ENCODE data around the gene M1AP. TPM values are rescaled to one million over a fixed set of nuclear protein-coding genes. Genes with fewer than 3 reads are reported as not detected.

The M1AP gene
- total and polyA plus RNA-seq, 9 donors, result 0.06 to 0.34 (median 0.15) TPM; not detected in 2

- peak overlapping the region; percentile 26 for H3K27ac ChIP-seq (ENCODE audit: low read length)
- H3K27me3 ChIP-seq (ENCODE audit: control insufficient read depth, insufficient read depth, low read length), result peaks cover 9% of the 10 kb centered on the region
- H3K4me1 ChIP-seq (ENCODE audit: control insufficient read depth, insufficient read depth, low read length), result peaks cover 35% of the 10 kb centered on the region
- peak; percentile 87 for DNase-seq
- peaks cover 2% of the 10 kb centered on the region for H3K36me3 ChIP-seq (ENCODE audit: control insufficient read depth, insufficient read depth, low read length)
- H3K4me3 ChIP-seq (ENCODE audit: low read length), result peak overlapping the region; percentile 64
- no peaks in the 10 kb centered on the region for H3K9me3 ChIP-seq (replicated peaks; ENCODE audit: control insufficient read depth, low read depth, low read length)
- WGBS (ENCODE audit: insufficient coverage), result 4% methylated on average over 85 of the region's 85 CpGs
Measured at GRCh38 chr2:74548900-74549826, 99.0 kb downstream of the M1AP start.

- WGBS (ENCODE audit: insufficient coverage), result 4% methylated on average over 25 of the region's 26 CpGs
- Histone ChIP-seq H3K4me1 (ENCODE audit: control insufficient read depth, insufficient read depth, low read length) (peaks cover 31% of the 10 kb centered on the region), H3K27me3 (ENCODE audit: control insufficient read depth, insufficient read depth, low read length) (peaks cover 9% of the 10 kb centered on the region), H3K9me3 (replicated peaks; ENCODE audit: control insufficient read depth, low read depth, low read length) (no peaks in the 10 kb centered on the region), H3K4me3 (ENCODE audit: low read length) (peak overlapping the region; percentile 64), H3K36me3 (ENCODE audit: control insufficient read depth, insufficient read depth, low read length) (peaks cover 2% of the 10 kb centered on the region), H3K27ac (ENCODE audit: low read length) (peak overlapping the region; percentile 40)
- DNase-seq, result peak; percentile 75
Measured at GRCh38 chr2:74548285-74548899, 99.7 kb downstream of the M1AP start.

GRCh38 chr2:74546004-74546403 is 102.1 kb downstream of the M1AP start:
- DNase-seq, result no peak
- peaks cover 9% of the 10 kb centered on the region for H3K27me3 ChIP-seq (ENCODE audit: control insufficient read depth, insufficient read depth, low read length)
- WGBS (ENCODE audit: insufficient coverage), result 85% methylated on average over 1 of the region's 3 CpGs
- no peaks in the 10 kb centered on the region for H3K9me3 ChIP-seq (replicated peaks; ENCODE audit: control insufficient read depth, low read depth, low read length)
- peaks cover 20% of the 10 kb centered on the region for H3K4me1 ChIP-seq (ENCODE audit: control insufficient read depth, insufficient read depth, low read length)
- no peak overlapping the region for H3K4me3 ChIP-seq (ENCODE audit: low read length)
- no peak overlapping the region for H3K27ac ChIP-seq (ENCODE audit: low read length)
- no peaks in the 10 kb centered on the region for H3K36me3 ChIP-seq (ENCODE audit: control insufficient read depth, insufficient read depth, low read length)

GRCh38 chr2:74544634-74545033 is 103.5 kb downstream of the M1AP start:
- Histone ChIP-seq H3K27me3 (ENCODE audit: control insufficient read depth, insufficient read depth, low read length) (peaks cover 5% of the 10 kb centered on the region), H3K4me3 (ENCODE audit: low read length) (no peak overlapping the region), H3K4me1 (ENCODE audit: control insufficient read depth, insufficient read depth, low read length) (peaks cover 14% of the 10 kb centered on the region), H3K9me3 (replicated peaks; ENCODE audit: control insufficient read depth, low read depth, low read length) (no peaks in the 10 kb centered on the region), H3K27ac (ENCODE audit: low read length) (no peak overlapping the region), H3K36me3 (ENCODE audit: control insufficient read depth, insufficient read depth, low read length) (no peaks in the 10 kb centered on the region)
- WGBS (ENCODE audit: insufficient coverage), result 100% methylated on average over 2 of the region's 3 CpGs
- DNase-seq, result no peak

GRCh38 chr2:74542978-74543377 is 105.2 kb downstream of the M1AP start:
- Histone ChIP-seq H3K36me3 (ENCODE audit: control insufficient read depth, insufficient read depth, low read length) (no peaks in the 10 kb centered on the region), H3K4me3 (ENCODE audit: low read length) (no peak overlapping the region), H3K9me3 (replicated peaks; ENCODE audit: control insufficient read depth, low read depth, low read length) (no peaks in the 10 kb centered on the region), H3K27me3 (ENCODE audit: control insufficient read depth, insufficient read depth, low read length) (no peaks in the 10 kb centered on the region), H3K27ac (ENCODE audit: low read length) (no peak overlapping the region), H3K4me1 (ENCODE audit: control insufficient read depth, insufficient read depth, low read length) (peaks cover 1% of the 10 kb centered on the region)
- 60% methylated on average over 1 of the region's 1 CpG for WGBS (ENCODE audit: insufficient coverage)
- DNase-seq, result peak; percentile 10

- no peak overlapping the region for H3K27ac ChIP-seq (ENCODE audit: low read length)
- 72% methylated on average over 5 of the region's 5 CpGs for WGBS (ENCODE audit: insufficient coverage)
- peak; percentile 41 for DNase-seq
- no peaks in the 10 kb centered on the region for H3K36me3 ChIP-seq (ENCODE audit: control insufficient read depth, insufficient read depth, low read length)
- no peaks in the 10 kb centered on the region for H3K27me3 ChIP-seq (ENCODE audit: control insufficient read depth, insufficient read depth, low read length)
- no peak overlapping the region for H3K4me3 ChIP-seq (ENCODE audit: low read length)
- no peaks in the 10 kb centered on the region for H3K4me1 ChIP-seq (ENCODE audit: control insufficient read depth, insufficient read depth, low read length)
- H3K9me3 ChIP-seq (replicated peaks; ENCODE audit: control insufficient read depth, low read depth, low read length), result no peaks in the 10 kb centered on the region
Measured at GRCh38 chr2:74540291-74540690, 107.8 kb downstream of the M1AP start.

GRCh38 chr2:74538881-74539339 is 109.2 kb downstream of the M1AP start:
- no peak overlapping the region for H3K27ac ChIP-seq (ENCODE audit: low read length)

DNA sequence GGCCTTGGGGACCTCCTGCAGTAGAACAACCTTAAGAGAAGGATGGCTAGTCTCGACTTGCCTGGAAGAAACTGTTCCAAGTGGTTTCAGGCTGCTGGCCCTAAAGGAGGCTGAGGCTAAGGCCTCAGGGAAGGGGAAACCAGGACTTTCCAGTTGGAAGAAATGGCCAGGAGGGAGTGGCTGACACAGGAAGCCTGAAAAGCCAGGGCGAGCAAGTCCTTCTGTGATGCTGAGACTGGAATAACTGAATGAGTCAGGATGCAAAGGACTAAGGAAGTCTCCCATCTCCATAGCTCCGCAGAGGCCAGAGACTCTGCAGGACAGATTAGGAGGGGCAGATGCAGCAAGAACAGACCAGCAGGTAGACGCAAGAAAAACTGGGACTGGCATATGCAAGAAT is 111.0 kb downstream of the M1AP start:
- peak; percentile 12 for DNase-seq
- no peaks in the 10 kb centered on the region for H3K27me3 ChIP-seq (ENCODE audit: control insufficient read depth, insufficient read depth, low read length)
- H3K27ac ChIP-seq (ENCODE audit: low read length), result no peak overlapping the region
- no peaks in the 10 kb centered on the region for H3K9me3 ChIP-seq (replicated peaks; ENCODE audit: control insufficient read depth, low read depth, low read length)
- no peak overlapping the region for H3K4me3 ChIP-seq (ENCODE audit: low read length)
- WGBS (ENCODE audit: insufficient coverage), result 55% methylated on average over 4 of the region's 4 CpGs
- peaks cover 10% of the 10 kb centered on the region for H3K36me3 ChIP-seq (ENCODE audit: control insufficient read depth, insufficient read depth, low read length)
- H3K4me1 ChIP-seq (ENCODE audit: control insufficient read depth, insufficient read depth, low read length), result no peaks in the 10 kb centered on the region

More at GRCh38 chr2:74538881-74539339, 109.2 kb downstream of the M1AP start:
- H3K4me1 ChIP-seq (ENCODE audit: control insufficient read depth, insufficient read depth, low read length), result no peaks in the 10 kb centered on the region
- H3K4me3 ChIP-seq (ENCODE audit: low read length), result no peak overlapping the region
- WGBS (ENCODE audit: insufficient coverage), result 78% methylated on average over 6 of the region's 7 CpGs
- no peaks in the 10 kb centered on the region for H3K36me3 ChIP-seq (ENCODE audit: control insufficient read depth, insufficient read depth, low read length)
- no peak for DNase-seq
- no peaks in the 10 kb centered on the region for H3K27me3 ChIP-seq (ENCODE audit: control insufficient read depth, insufficient read depth, low read length)
- H3K9me3 ChIP-seq (replicated peaks; ENCODE audit: control insufficient read depth, low read depth, low read length), result no peaks in the 10 kb centered on the region

DNA sequence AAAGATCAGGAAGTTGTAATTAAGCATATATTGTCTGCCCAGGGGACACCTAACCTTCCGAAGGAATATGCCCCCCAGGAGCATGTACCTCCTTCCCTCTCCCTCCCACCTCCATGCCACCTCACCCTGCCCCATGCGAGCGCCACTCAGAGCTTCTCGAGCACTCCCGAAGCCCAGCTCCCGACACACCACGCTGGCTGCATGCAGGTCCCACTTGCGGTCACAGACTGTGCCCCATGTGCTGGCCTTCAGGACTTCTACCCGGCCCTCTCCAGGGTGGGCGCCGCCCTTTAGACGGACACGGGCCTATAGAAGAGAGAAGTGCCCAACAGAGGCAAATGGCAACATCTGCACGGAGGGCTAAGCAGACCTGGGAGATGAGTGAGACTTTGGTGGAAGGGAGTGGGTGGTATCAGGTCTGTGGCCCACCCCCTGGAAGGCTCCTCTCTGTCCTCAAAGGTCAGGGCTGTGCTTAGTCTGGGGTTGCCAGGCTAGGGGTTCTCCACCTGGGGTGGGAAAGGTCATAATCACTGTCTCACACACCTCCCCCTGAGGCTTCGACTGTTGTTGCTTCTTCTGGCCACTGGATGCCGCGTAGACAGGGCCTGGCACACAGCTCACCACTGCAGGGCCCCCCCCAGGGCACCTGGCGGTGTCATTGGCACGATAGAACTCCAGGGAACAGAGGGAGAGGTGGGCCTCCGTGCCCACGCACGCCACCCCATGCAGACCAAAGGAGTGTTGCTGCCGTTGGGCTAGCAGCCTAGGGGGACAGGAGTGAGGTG is 111.8 kb downstream of the M1AP start:
- Histone ChIP-seq H3K36me3 (ENCODE audit: control insufficient read depth, insufficient read depth, low read length) (peaks cover 16% of the 10 kb centered on the region), H3K4me3 (ENCODE audit: low read length) (no peak overlapping the region), H3K4me1 (ENCODE audit: control insufficient read depth, insufficient read depth, low read length) (peaks cover 4% of the 10 kb centered on the region), H3K27ac (ENCODE audit: low read length) (no peak overlapping the region), H3K27me3 (ENCODE audit: control insufficient read depth, insufficient read depth, low read length) (no peaks in the 10 kb centered on the region), H3K9me3 (replicated peaks; ENCODE audit: control insufficient read depth, low read depth, low read length) (no peaks in the 10 kb centered on the region)
- DNase-seq, result no peak
- 92% methylated on average over 17 of the region's 23 CpGs for WGBS (ENCODE audit: insufficient coverage)

Data from muscle of leg (tissue), 11 donors.